ENCODE data around the gene NEDD4L.

Gene NEDD4L

GRCh38 chr18:58409802-58410445 lies 365.9 kb downstream of the NEDD4L start:
- Histone ChIP-seq H3K4me1 (ENCODE audit: insufficient read depth, insufficient read length) (no peaks in the 10 kb centered on the region), H3K27me3 (ENCODE audit: insufficient read depth, insufficient read length) (no peaks in the 10 kb centered on the region), H3K4me3 (ENCODE audit: insufficient read length, low read depth) (no peak overlapping the region), H3K9me3 (ENCODE audit: insufficient read depth, low read length) (no peaks in the 10 kb centered on the region), H3K36me3 (ENCODE audit: insufficient read depth, insufficient read length, low read length) (no peaks in the 10 kb centered on the region), H3K9ac (ENCODE audit: insufficient read length, low read depth) (no peak overlapping the region)
- TF ChIP-seq ZNF274 (IDR thresholded peaks at IDR 0.05; ENCODE audit: low read depth, low read length) (no peak), YY1 (IDR thresholded peaks at IDR 0.05; ENCODE audit: insufficient read depth, insufficient read length) (no peak), SUZ12 (IDR thresholded peaks at IDR 0.05; ENCODE audit: extremely low read depth, insufficient read depth, insufficient read length) (no peak)
- no peak for DNase-seq (ENCODE audit: low read depth, low spot score)

DNA sequence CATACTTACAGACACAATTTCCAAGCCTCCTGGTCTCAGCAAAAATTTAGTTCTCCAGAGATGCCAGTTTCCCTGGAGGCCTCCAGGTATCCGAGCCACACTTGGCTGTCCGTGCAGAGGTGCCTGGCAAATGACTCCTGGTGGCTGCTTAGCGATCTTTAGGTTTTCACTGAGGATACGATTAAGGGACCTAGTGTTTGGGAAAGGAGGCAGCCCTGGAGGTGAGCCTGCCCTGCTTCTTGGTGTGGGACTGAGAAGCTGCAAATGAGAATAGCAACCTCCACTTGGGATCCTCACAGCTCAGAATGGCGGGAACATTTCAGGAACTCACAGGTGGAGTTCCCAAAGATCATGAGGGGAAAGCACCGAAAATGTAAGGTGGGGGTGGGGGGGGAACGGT lies 367.3 kb downstream of the NEDD4L start:
- Histone ChIP-seq H3K4me1 (ENCODE audit: insufficient read depth, insufficient read length) (no peaks in the 10 kb centered on the region), H3K9ac (ENCODE audit: insufficient read length, low read depth) (no peak overlapping the region), H3K4me3 (ENCODE audit: insufficient read length, low read depth) (no peak overlapping the region), H3K27me3 (ENCODE audit: insufficient read depth, insufficient read length) (no peaks in the 10 kb centered on the region), H3K9me3 (ENCODE audit: insufficient read depth, low read length) (no peaks in the 10 kb centered on the region), H3K36me3 (ENCODE audit: insufficient read depth, insufficient read length, low read length) (no peaks in the 10 kb centered on the region)
- no peak for DNase-seq (ENCODE audit: low read depth, low spot score)
- no peak for TF ChIP-seq ZNF274 (IDR thresholded peaks at IDR 0.05; ENCODE audit: low read depth, low read length)
- TF ChIP-seq YY1 (IDR thresholded peaks at IDR 0.05; ENCODE audit: insufficient read depth, insufficient read length), result no peak
- TF ChIP-seq SUZ12 (IDR thresholded peaks at IDR 0.05; ENCODE audit: extremely low read depth, insufficient read depth, insufficient read length), result no peak

- Histone ChIP-seq H3K27me3 (ENCODE audit: insufficient read depth, insufficient read length) (no peaks in the 10 kb centered on the region), H3K4me1 (ENCODE audit: insufficient read depth, insufficient read length) (no peaks in the 10 kb centered on the region), H3K4me3 (ENCODE audit: insufficient read length, low read depth) (no peak overlapping the region), H3K9ac (ENCODE audit: insufficient read length, low read depth) (no peak overlapping the region), H3K36me3 (ENCODE audit: insufficient read depth, insufficient read length, low read length) (no peaks in the 10 kb centered on the region), H3K9me3 (ENCODE audit: insufficient read depth, low read length) (no peaks in the 10 kb centered on the region)
- DNase-seq (ENCODE audit: low read depth, low spot score), result no peak
- TF ChIP-seq SUZ12 (IDR thresholded peaks at IDR 0.05; ENCODE audit: extremely low read depth, insufficient read depth, insufficient read length), result no peak
- TF ChIP-seq YY1 (IDR thresholded peaks at IDR 0.05; ENCODE audit: insufficient read depth, insufficient read length), result no peak
- TF ChIP-seq ZNF274 (IDR thresholded peaks at IDR 0.05; ENCODE audit: low read depth, low read length), result no peak
These were observed 369.0 kb downstream of the NEDD4L start for GRCh38 chr18:58412844-58413666.

DNA sequence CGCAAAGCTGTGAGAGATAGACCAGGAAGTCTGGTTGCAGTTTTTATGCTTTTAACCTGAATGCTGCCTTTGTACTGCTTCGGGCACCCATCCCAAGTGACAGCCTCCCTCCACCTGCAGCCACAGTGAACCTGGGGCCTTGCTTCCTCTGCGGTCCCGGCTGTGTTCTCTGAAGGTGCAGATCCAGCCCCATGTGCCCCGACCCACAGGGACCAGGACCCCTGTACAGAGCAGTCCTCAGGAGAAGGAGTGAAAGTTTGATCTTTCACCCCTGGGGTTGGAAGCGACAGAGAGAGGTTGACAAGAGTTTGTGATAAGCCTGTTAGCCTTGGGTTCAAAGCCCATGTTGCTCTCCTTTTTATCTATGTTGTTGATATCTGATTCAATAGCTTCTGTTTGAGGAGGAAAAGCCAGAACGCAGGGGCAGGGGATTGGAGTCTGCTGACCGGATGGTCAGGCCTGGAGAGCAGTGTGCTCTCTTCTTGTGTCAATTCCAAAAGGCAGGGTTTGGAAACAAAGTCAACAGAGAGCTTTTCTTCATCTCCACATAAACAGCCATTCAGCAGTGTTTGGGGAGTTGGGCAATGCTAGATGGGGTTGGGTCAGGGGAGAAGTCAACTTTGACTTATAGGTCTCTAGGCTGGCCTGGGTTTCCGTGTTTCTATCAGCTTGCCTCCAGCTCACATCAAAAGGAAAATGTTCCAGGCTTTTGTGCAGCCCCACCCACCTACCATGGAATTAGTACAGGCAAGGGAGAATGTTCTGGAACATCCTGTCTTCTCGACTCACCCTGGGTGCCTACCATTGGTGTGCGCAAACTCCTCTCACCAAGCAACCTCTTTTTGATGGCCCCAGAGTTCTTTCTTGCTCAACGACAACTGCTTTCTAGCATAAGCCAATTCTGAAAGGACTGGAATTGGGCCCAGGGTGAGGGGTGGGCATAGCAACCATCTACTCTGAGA lies 369.9 kb downstream of the NEDD4L start:
- H3K4me1 ChIP-seq (ENCODE audit: insufficient read depth, insufficient read length), result no peaks in the 10 kb centered on the region
- H3K4me3 ChIP-seq (ENCODE audit: insufficient read length, low read depth), result no peak overlapping the region
- no peak for DNase-seq (ENCODE audit: low read depth, low spot score)
- H3K36me3 ChIP-seq (ENCODE audit: insufficient read depth, insufficient read length, low read length), result no peaks in the 10 kb centered on the region
- no peaks in the 10 kb centered on the region for H3K27me3 ChIP-seq (ENCODE audit: insufficient read depth, insufficient read length)
- no peaks in the 10 kb centered on the region for H3K9me3 ChIP-seq (ENCODE audit: insufficient read depth, low read length)
- no peak overlapping the region for H3K9ac ChIP-seq (ENCODE audit: insufficient read length, low read depth)
- TF ChIP-seq YY1 (IDR thresholded peaks at IDR 0.05; ENCODE audit: insufficient read depth, insufficient read length), result no peak
- no peak for TF ChIP-seq ZNF274 (IDR thresholded peaks at IDR 0.05; ENCODE audit: low read depth, low read length)
- TF ChIP-seq SUZ12 (IDR thresholded peaks at IDR 0.05; ENCODE audit: extremely low read depth, insufficient read depth, insufficient read length), result no peak

DNA sequence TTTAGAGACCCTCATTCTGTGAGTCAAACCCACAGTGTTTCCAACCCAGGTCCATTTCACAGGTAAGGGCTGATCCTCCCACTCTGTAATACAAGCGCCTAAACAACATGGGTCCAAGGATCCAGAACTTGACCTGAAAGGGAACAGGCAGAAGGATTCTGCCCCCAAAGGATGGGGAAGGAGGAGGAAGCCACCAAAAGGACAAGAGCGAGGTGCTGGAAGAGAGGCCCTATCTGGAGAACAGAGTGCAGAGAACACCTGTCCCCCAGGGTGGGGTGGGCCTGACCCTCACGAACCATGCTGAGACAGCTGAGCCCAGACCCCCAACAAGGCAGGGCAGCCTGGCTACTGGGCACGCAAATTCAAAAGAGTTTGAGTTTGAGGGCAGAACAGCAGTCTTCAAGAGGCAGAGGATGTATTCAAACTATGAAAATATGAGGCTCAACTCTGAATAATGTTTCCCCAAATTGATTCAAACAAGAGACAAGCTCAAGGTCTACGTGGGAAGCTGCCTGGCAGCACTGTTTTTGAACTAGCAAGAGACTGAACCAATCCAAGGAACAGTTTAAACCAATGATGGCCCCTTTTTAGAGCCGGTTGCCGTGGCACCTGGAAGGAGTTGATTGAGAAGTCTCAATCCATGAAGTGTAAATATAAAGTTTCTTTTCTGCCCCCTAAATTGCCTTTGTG lies 372.1 kb downstream of the NEDD4L start:
- H3K36me3 ChIP-seq (ENCODE audit: insufficient read depth, insufficient read length, low read length), result no peaks in the 10 kb centered on the region
- no peaks in the 10 kb centered on the region for H3K4me1 ChIP-seq (ENCODE audit: insufficient read depth, insufficient read length)
- H3K27me3 ChIP-seq (ENCODE audit: insufficient read depth, insufficient read length), result no peaks in the 10 kb centered on the region
- H3K4me3 ChIP-seq (ENCODE audit: insufficient read length, low read depth), result no peak overlapping the region
- DNase-seq (ENCODE audit: low read depth, low spot score), result no peak
- no peak overlapping the region for H3K9ac ChIP-seq (ENCODE audit: insufficient read length, low read depth)
- no peak for TF ChIP-seq YY1 (IDR thresholded peaks at IDR 0.05; ENCODE audit: insufficient read depth, insufficient read length)
- TF ChIP-seq ZNF274 (IDR thresholded peaks at IDR 0.05; ENCODE audit: low read depth, low read length), result no peak
- no peak for TF ChIP-seq SUZ12 (IDR thresholded peaks at IDR 0.05; ENCODE audit: extremely low read depth, insufficient read depth, insufficient read length)
- H3K9me3 ChIP-seq (ENCODE audit: insufficient read depth, low read length), result no peaks in the 10 kb centered on the region

DNA sequence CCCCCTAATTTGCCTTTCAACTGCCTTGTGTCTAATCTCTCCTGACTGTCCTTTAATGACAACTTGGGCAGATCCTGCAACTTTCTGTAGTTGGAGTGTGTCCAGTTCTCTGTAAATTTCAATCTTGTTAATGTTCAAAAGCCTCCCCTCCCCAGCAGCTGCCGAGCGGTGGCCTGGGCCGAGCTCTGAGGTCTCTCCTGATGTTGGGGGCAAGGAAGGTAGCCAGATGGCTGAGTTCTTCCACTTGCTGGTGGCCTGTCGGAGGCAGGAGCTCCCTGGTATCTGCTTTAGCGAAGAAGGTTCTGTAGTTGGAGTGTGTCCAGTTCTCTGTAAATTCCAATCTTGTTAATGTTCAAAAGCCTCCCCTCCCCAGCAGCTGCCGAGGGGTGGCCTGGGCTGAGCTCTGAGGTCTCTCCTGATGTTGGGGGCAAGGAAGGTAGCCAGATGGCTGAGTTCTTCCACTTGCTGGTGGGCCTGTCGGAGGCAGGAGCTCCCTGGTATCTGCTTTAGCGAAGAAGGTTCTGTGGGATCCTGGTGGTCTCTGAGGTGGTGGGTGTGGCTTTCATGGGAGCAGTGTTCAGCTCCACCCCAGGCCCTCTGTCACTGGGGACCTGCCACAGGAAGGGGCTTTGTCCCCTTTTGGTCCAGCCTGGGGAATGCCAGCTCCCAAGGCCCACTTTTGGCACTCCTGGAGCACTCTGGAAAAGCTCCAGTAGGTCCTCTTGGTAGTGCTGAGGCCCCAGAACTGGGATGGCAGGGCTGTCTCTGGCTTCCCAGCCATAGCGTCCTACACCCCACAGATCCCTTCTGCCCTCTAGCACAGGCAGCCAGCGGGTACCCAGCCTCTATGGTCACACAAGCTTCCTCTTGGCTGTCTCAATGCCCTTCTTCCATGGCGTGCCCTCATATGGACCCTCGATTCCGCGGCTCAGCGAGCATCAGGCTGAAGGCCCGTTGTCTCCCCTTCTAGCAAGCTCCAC lies 373.0 kb downstream of the NEDD4L start:
- H3K9me3 ChIP-seq (ENCODE audit: insufficient read depth, low read length), result no peaks in the 10 kb centered on the region
- H3K4me1 ChIP-seq (ENCODE audit: insufficient read depth, insufficient read length), result no peaks in the 10 kb centered on the region
- H3K27me3 ChIP-seq (ENCODE audit: insufficient read depth, insufficient read length), result no peaks in the 10 kb centered on the region
- DNase-seq (ENCODE audit: low read depth, low spot score), result no peak
- H3K4me3 ChIP-seq (ENCODE audit: insufficient read length, low read depth), result no peak overlapping the region
- no peaks in the 10 kb centered on the region for H3K36me3 ChIP-seq (ENCODE audit: insufficient read depth, insufficient read length, low read length)
- TF ChIP-seq YY1 (IDR thresholded peaks at IDR 0.05; ENCODE audit: insufficient read depth, insufficient read length), result no peak
- TF ChIP-seq SUZ12 (IDR thresholded peaks at IDR 0.05; ENCODE audit: extremely low read depth, insufficient read depth, insufficient read length), result no peak
- TF ChIP-seq ZNF274 (IDR thresholded peaks at IDR 0.05; ENCODE audit: low read depth, low read length), result no peak
- H3K9ac ChIP-seq (ENCODE audit: insufficient read length, low read depth), result no peak overlapping the region

Data from NT2/D1 (cell line).